SK-N-SH (cell line): Measurements from ENCODE around the gene AFF3. TPM values are rescaled to one million over a fixed set of nuclear protein-coding genes. Genes with fewer than 3 reads are reported as not detected.

ENCODE experiments used
- CTCF ChIA-PET: fragments of 300-600, 350-600 bp; formaldehyde crosslinking; extraction: SDS; loops from one replicate; lab custom pipeline; 2021; lab: Yijun Ruan, JAX
- POLR2A ChIA-PET: fragments of 350-600 bp; sonication (Branson Sonifier 250); formaldehyde crosslinking; extraction: SDS; loops from one replicate; lab custom pipeline; 2020; ENCODE audit warnings: antibody characterized with exemption, inconsistent platforms; lab: Yijun Ruan, JAX
- DNase-seq: peaks from one replicate; pipeline ENCODE4 v3.0.0; 2012
- H2AFZ ChIP-seq: fragments of 200-600 bp; sonication (generic); 2 replicates; pipeline ENCODE4 v1.8.1; 2016; ENCODE audit warnings: antibody characterized with exemption, mild to moderate bottlenecking, low read depth
- H3F3A ChIP-seq: fragments of 200-600 bp; sonication (generic); replicated peaks from 2 replicates; pipeline ENCODE3; 2016; ENCODE audit warnings: antibody characterized with exemption, mild to moderate bottlenecking; ENCODE audit not compliant: insufficient read depth
- H3K27ac ChIP-seq, 2 experiments: fragments of 200-500 bp in 1 of 2; fragments of 200-600 bp in 1 of 2; sonication (Bioruptor generic) in 1 of 2; sonication (generic), shearing (Covaris generic) in 1 of 2; 2 replicates each; pipeline versions ENCODE4 v1.5.1 to v1.6.1; 2014 to 2016; ENCODE audit warnings: low read depth in 2 of 2, inconsistent platforms in 1 of 2, low read length in 1 of 2, mild to moderate bottlenecking in 1 of 2, mixed read lengths in 1 of 2
- H3K27me3 ChIP-seq: fragments of 200-600 bp; sonication (generic), shearing (Covaris generic); 2 replicates; pipeline ENCODE4 v1.6.1; 2016; ENCODE audit warnings: mixed run types; ENCODE audit not compliant: insufficient read depth
- H3K36me3 ChIP-seq, 2 experiments: fragments of 200-500 bp in 1 of 2; fragments of 200-600 bp in 1 of 2; sonication (Bioruptor generic) in 1 of 2; sonication (generic) in 1 of 2; replicated peaks in 1 of 2; 2 replicates each; pipeline versions ENCODE3 to v1.5.1; 2014 to 2016; ENCODE audit warnings: low read length in 1 of 2, mild to moderate bottlenecking in 1 of 2; ENCODE audit not compliant: insufficient read depth in 2 of 2, control insufficient read depth in 1 of 2
- H3K4me1 ChIP-seq, 2 experiments: fragments of 200-500 bp in 1 of 2; fragments of 200-600 bp in 1 of 2; sonication (Bioruptor generic) in 1 of 2; sonication (generic), shearing (Covaris generic) in 1 of 2; 2 replicates each; pipeline versions ENCODE4 v1.5.1 to v1.6.1; 2014 to 2016; ENCODE audit warnings: low read depth in 1 of 2, low read length in 1 of 2, mixed run types in 1 of 2; ENCODE audit not compliant: insufficient read depth in 2 of 2, control insufficient read depth in 1 of 2
- H3K4me2 ChIP-seq: fragments of 200-600 bp; sonication (generic), shearing (Covaris generic); 2 replicates; pipeline ENCODE4 v1.6.1; 2017; ENCODE audit warnings: mixed run types
- H3K4me3 ChIP-seq, 2 experiments: fragments of 200-500 bp in 1 of 2; fragments of 200-600 bp in 1 of 2; sonication (Bioruptor generic) in 1 of 2; sonication (generic), shearing (Covaris generic) in 1 of 2; 2 replicates each; pipeline versions ENCODE4 v1.5.1 to v1.8.1; 2014 to 2016; ENCODE audit warnings: low read depth in 2 of 2, inconsistent platforms in 1 of 2, low read length in 1 of 2, mild to moderate bottlenecking in 1 of 2, mixed read lengths in 1 of 2, moderate library complexity in 1 of 2
- H3K79me2 ChIP-seq: fragments of 200-600 bp; sonication (generic); 2 replicates; pipeline ENCODE4 v1.8.1; 2017; ENCODE audit warnings: mild to moderate bottlenecking; ENCODE audit not compliant: insufficient read depth
- H3K9ac ChIP-seq: fragments of 200-600 bp; sonication (generic); 2 replicates; pipeline ENCODE4 v1.6.1; 2017; ENCODE audit warnings: mixed run types
- H3K9me2 ChIP-seq: fragments of 200-600 bp; sonication (generic); 2 replicates; pipeline ENCODE4 v1.6.1; 2017; ENCODE audit warnings: mixed run types
- H3K9me3 ChIP-seq: fragments of 200-600 bp; sonication (generic); 2 replicates; pipeline ENCODE4 v1.6.1; 2017; ENCODE audit warnings: mixed run types, mild to moderate bottlenecking, moderate library complexity
- H4K20me1 ChIP-seq: fragments of 200-600 bp; sonication (generic); 2 replicates; pipeline ENCODE4 v1.6.1; 2017; ENCODE audit warnings: mild to moderate bottlenecking, mixed run types; ENCODE audit not compliant: insufficient read depth
- EP300 ChIP-seq, 2 experiments: IDR thresholded peaks; 2 replicates each; pipeline versions ENCODE4 v1.4.0 to v1.6.1; 2012; ENCODE audit warnings: borderline replicate concordance in 1 of 2, low read depth in 1 of 2, low read length in 1 of 2
- FOSL2 ChIP-seq: IDR thresholded peaks from 2 replicates; pipeline ENCODE4 v1.4.0; 2012; ENCODE audit warnings: low read depth, mild to moderate bottlenecking, moderate library complexity, borderline replicate concordance
- FOXJ3 ChIP-seq: sonication (generic); formaldehyde crosslinking; IDR thresholded peaks from 2 replicates; pipeline ENCODE4 v1.5.1; 2020; ENCODE audit warnings: mild to moderate bottlenecking, missing genetic modification reagents
- GABPA ChIP-seq: IDR thresholded peaks from 2 replicates; pipeline ENCODE4 v1.4.0; 2012; ENCODE audit warnings: low read depth, mild to moderate bottlenecking
- JUND ChIP-seq: IDR thresholded peaks from 2 replicates; pipeline ENCODE4 v1.4.0; 2012
- MXI1 ChIP-seq: IDR thresholded peaks from 2 replicates; pipeline ENCODE4 v1.6.1; 2012; ENCODE audit warnings: mild to moderate bottlenecking, low read depth, low read length, improper control_type of control experiment
- NFIC ChIP-seq: IDR thresholded peaks from 2 replicates; pipeline ENCODE4 v1.4.0; 2012; ENCODE audit warnings: borderline replicate concordance
- NRF1 ChIP-seq: IDR thresholded peaks from 2 replicates; pipeline ENCODE4 v1.6.1; 2012; ENCODE audit warnings: low read depth, mild to moderate bottlenecking, low read length
- RAD21 ChIP-seq: IDR thresholded peaks from 2 replicates; pipeline ENCODE4 v1.6.1; 2012; ENCODE audit warnings: mild to moderate bottlenecking, low read length
- RFX5 ChIP-seq: IDR thresholded peaks from 2 replicates; pipeline ENCODE4 v1.6.1; 2012; ENCODE audit warnings: mild to moderate bottlenecking, improper control_type of control experiment, low read length
- SIN3A ChIP-seq: IDR thresholded peaks from 2 replicates; pipeline ENCODE4 v1.6.1; 2012; ENCODE audit warnings: low read depth, mild to moderate bottlenecking, low read length, moderate library complexity, borderline replicate concordance
- TAF1 ChIP-seq: IDR thresholded peaks from 2 replicates; pipeline ENCODE4 v1.6.1; 2012; ENCODE audit warnings: low read depth, mild to moderate bottlenecking, low read length, moderate library complexity, borderline replicate concordance
- TCF12 ChIP-seq: IDR thresholded peaks from 2 replicates; pipeline ENCODE4 v1.4.0; 2012
- TEAD4 ChIP-seq: IDR thresholded peaks from 2 replicates; pipeline ENCODE4 v1.4.0; 2012; ENCODE audit warnings: mild to moderate bottlenecking, borderline replicate concordance; ENCODE audit not compliant: insufficient read depth
- YY1 ChIP-seq: IDR thresholded peaks from 2 replicates; pipeline ENCODE4 v1.4.0; 2012; ENCODE audit warnings: low read depth, mild to moderate bottlenecking
- WGBS: methylation state at CpG from one replicate; pipeline ENCODE4 v1.1.6; 2017; ENCODE audit warnings: low lambda C conversion rate; 5-methylcytosine and 5-hydroxymethylcytosine counted together
- polyA plus RNA-seq, 3 experiments: library from polyadenylated mRNA; depleted of rRNA; stranded (reverse); fragments of >200 nt; gene quantifications; 2 replicates each; pipeline ENCODE4 v1.2.3, GENCODE V29; 2012
- TF ChIP-seq, protein P1 (sequence below): fragments of 200-600 bp; sonication (generic); IDR thresholded peaks from 2 replicates; pipeline ENCODE4 v1.6.1; 2017; ENCODE audit warnings: antibody characterized with exemption, mild to moderate bottlenecking, moderate library complexity
- TF ChIP-seq, protein P2 (sequence below): IDR thresholded peaks from 2 replicates; pipeline ENCODE4 v1.4.0; 2012; ENCODE audit warnings: low read depth
- TF ChIP-seq, protein P3 (sequence below): IDR thresholded peaks from 2 replicates; pipeline ENCODE4 v1.4.0; 2012; ENCODE audit warnings: low read depth, borderline replicate concordance

The AFF3 gene
- polyA plus RNA-seq, 1 of the 3 experiments (the other 2 are of a cell fraction), result 0.36 TPM

DNA sequence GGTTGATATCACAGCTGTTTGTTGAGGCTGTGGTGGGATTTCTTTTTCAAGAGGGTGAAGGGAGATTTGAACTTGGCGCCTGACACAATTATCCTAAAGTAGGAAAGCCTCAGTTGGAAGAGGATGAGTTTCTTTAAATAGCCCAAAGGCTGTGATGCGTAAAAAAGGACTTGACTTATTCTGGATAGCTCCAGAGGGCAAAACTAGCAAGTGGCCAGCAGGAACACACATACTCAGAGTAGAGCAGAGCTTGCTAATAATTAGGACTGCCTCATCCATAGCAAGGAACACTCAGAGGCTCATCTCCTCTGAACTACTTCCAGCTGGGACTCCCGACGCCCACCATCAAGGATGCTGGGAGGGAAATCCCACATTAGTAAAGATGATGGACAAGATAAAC lies 74.0 kb downstream of the AFF3 start:
- POLR2A ChIA-PET, result no interaction called here
- Histone ChIP-seq H3K27ac (no peak overlapping the region), H3K4me1 (peaks cover 0 to 8% of the 10 kb centered on the region in 2 experiments; a peak in 2 of 4 replicates), H3K9me3 (no peaks in the 10 kb centered on the region), H3K9ac (no peak overlapping the region), H3F3A (no peaks in the 10 kb centered on the region), H3K27me3 (no peaks in the 10 kb centered on the region)
- no peak for DNase-seq
- TF ChIP-seq TAF1, result no peak
- no peak for TF ChIP-seq FOSL2
- no peak for TF ChIP-seq TEAD4
- TF ChIP-seq MXI1, result no peak
- TF ChIP-seq, all 33 proteins: peak for 0
- no peak overlapping the region for H3K4me2 ChIP-seq
- no peak overlapping the region for H3K4me3 ChIP-seq
- no peaks in the 10 kb centered on the region for H3K36me3 ChIP-seq
- H4K20me1 ChIP-seq, result no peaks in the 10 kb centered on the region
- WGBS, result 68% methylated on average over 4 of the region's 4 CpGs
- H3K79me2 ChIP-seq, result no peaks in the 10 kb centered on the region
- CTCF ChIA-PET, result no interaction called here
- H3K9me2 ChIP-seq, result no peaks in the 10 kb centered on the region
- H2AFZ ChIP-seq, result no peak overlapping the region

DNA sequence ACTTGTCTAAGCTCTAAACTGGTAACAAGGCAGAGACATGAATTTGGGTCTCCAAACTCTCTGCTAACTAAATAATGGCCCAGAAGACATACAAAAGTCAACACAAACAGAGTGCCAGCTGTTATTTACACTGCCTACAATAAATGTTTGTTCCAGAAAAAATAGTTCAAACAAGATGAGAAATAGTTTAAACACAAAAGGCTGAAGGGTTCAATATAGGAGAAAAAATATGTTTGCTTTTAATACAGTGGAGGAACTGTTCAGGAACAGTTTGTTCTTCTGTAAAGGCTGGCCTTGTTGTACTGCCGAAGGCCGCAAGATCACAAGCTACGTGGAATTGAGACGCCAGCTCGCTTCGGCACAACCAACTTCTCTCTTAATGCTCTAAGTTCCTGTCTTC lies 74.6 kb downstream of the AFF3 start:
- no peak for DNase-seq
- no peaks in the 10 kb centered on the region for H3K79me2 ChIP-seq
- H2AFZ ChIP-seq, result no peak overlapping the region
- no peaks in the 10 kb centered on the region for H3K27me3 ChIP-seq
- no peaks in the 10 kb centered on the region for H3K36me3 ChIP-seq
- H4K20me1 ChIP-seq, result no peaks in the 10 kb centered on the region
- TF ChIP-seq YY1 (no peak), FOXJ3 (CRISPR knock-in tag) (no peak), RAD21 (no peak), TAF1 (no peak), JUND (no peak), NFIC (no peak), TCF12 (no peak), SIN3A (no peak), TEAD4 (no peak), RFX5 (no peak), GABPA (no peak), EP300 (IDR thresholded peaks at IDR 0.05; ENCODE audit: borderline replicate concordance in 1 of 2, low read depth in 1 of 2, low read length in 1 of 2) (no peak), NRF1 (no peak)
- TF ChIP-seq, protein P1, sequence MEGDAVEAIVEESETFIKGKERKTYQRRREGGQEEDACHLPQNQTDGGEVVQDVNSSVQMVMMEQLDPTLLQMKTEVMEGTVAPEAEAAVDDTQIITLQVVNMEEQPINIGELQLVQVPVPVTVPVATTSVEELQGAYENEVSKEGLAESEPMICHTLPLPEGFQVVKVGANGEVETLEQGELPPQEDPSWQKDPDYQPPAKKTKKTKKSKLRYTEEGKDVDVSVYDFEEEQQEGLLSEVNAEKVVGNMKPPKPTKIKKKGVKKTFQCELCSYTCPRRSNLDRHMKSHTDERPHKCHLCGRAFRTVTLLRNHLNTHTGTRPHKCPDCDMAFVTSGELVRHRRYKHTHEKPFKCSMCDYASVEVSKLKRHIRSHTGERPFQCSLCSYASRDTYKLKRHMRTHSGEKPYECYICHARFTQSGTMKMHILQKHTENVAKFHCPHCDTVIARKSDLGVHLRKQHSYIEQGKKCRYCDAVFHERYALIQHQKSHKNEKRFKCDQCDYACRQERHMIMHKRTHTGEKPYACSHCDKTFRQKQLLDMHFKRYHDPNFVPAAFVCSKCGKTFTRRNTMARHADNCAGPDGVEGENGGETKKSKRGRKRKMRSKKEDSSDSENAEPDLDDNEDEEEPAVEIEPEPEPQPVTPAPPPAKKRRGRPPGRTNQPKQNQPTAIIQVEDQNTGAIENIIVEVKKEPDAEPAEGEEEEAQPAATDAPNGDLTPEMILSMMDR, result no peak
- TF ChIP-seq, protein P2, sequence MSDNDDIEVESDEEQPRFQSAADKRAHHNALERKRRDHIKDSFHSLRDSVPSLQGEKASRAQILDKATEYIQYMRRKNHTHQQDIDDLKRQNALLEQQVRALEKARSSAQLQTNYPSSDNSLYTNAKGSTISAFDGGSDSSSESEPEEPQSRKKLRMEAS, result no peak
- TF ChIP-seq, protein P3, sequence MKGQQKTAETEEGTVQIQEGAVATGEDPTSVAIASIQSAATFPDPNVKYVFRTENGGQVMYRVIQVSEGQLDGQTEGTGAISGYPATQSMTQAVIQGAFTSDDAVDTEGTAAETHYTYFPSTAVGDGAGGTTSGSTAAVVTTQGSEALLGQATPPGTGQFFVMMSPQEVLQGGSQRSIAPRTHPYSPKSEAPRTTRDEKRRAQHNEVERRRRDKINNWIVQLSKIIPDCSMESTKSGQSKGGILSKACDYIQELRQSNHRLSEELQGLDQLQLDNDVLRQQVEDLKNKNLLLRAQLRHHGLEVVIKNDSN, result no peak
- TF ChIP-seq, all 33 proteins: peak for 0
- H3K4me1 ChIP-seq, result peaks cover 0 to 8% of the 10 kb centered on the region in 2 experiments; a peak in 2 of 4 replicates
- WGBS, result 92% methylated on average over 6 of the region's 6 CpGs
- H3K9me3 ChIP-seq, result no peaks in the 10 kb centered on the region
- H3K9me2 ChIP-seq, result no peaks in the 10 kb centered on the region
- CTCF ChIA-PET, result interaction anchor here (0.7 kb wide), 1 partner anchor 584 kb away, joined by 3 read pairs; no protein-coding TSS in a partner anchor
- no peak overlapping the region for H3K4me3 ChIP-seq
- H3K9ac ChIP-seq, result no peak overlapping the region
- H3K4me2 ChIP-seq, result no peak overlapping the region
- H3F3A ChIP-seq, result no peaks in the 10 kb centered on the region
- POLR2A ChIA-PET, result no interaction called here
- no peak overlapping the region for H3K27ac ChIP-seq
